ENCODE measurements around the gene ZFP36. TPM values are rescaled to one million over a fixed set of nuclear protein-coding genes. Genes with fewer than 3 reads are reported as not detected.

Gene ZFP36
- polyA plus RNA-seq, 3 donors, result 29.0 to 60.1 (median 58.5) TPM

Other genes with a start within 250 kb of the ZFP36 start
- 1 to 10 TPM; 1.3 to 4.5 (median 1.7) TPM for gene NCCRP1, start 209.9 kb upstream of the ZFP36 start, polyA plus RNA-seq (ENCODE audit: insufficient read length in 3 of 3)
- gene SYCN, start 202.6 kb upstream of the ZFP36 start, polyA plus RNA-seq (ENCODE audit: insufficient read length in 3 of 3), result not detected
- gene IFNL3, start 161.8 kb upstream of the ZFP36 start, polyA plus RNA-seq (ENCODE audit: insufficient read length in 3 of 3), result not detected
- gene IFNL4, start 158.0 kb upstream of the ZFP36 start, polyA plus RNA-seq (ENCODE audit: insufficient read length in 3 of 3), result under 1 TPM in 1 of 3 donors, not detected in 2; 0.11 TPM
- not detected for gene IFNL2, start 138.5 kb upstream of the ZFP36 start, polyA plus RNA-seq (ENCODE audit: insufficient read length in 3 of 3)
- gene IFNL1, start 110.4 kb upstream of the ZFP36 start, polyA plus RNA-seq (ENCODE audit: insufficient read length in 3 of 3), result not detected
- gene LRFN1, start 86.0 kb upstream of the ZFP36 start, polyA plus RNA-seq (ENCODE audit: insufficient read length in 3 of 3), result 1 to 10 TPM in 2 of 3 donors, under 1 TPM in 1; 0.92 to 2.8 (median 2.1) TPM
- 10 to 100 TPM; 16.3 to 32.9 (median 25.0) TPM for gene GMFG, start 70.8 kb upstream of the ZFP36 start, polyA plus RNA-seq (ENCODE audit: insufficient read length in 3 of 3)
- gene SAMD4B, start 64.4 kb upstream of the ZFP36 start, polyA plus RNA-seq (ENCODE audit: insufficient read length in 3 of 3), result 100 to 1,000 TPM in 2 of 3 donors, 10 to 100 TPM in 1; 92.7 to 145 (median 122) TPM
- 10 to 100 TPM; 67.2 to 70.8 (median 68.1) TPM for gene PAF1, start 15.7 kb upstream of the ZFP36 start, polyA plus RNA-seq (ENCODE audit: insufficient read length in 3 of 3)
- gene MED29, start 15.5 kb upstream of the ZFP36 start, polyA plus RNA-seq (ENCODE audit: insufficient read length in 3 of 3), result 10 to 100 TPM; 38.9 to 46.7 (median 44.8) TPM
- gene PLEKHG2, start 5.8 kb downstream of the ZFP36 start, polyA plus RNA-seq (ENCODE audit: insufficient read length in 3 of 3), result 100 to 1,000 TPM in 1 of 3 donors, 10 to 100 TPM in 2; 73.7 to 118 (median 96.8) TPM
- 1,000 to 10,000 TPM; 1,189 to 1,428 (median 1,311) TPM for gene RPS16, start 29.1 kb downstream of the ZFP36 start, polyA plus RNA-seq (ENCODE audit: insufficient read length in 3 of 3)
- 100 to 1,000 TPM; 147 to 151 (median 147) TPM for gene SUPT5H, start 38.7 kb downstream of the ZFP36 start, polyA plus RNA-seq (ENCODE audit: insufficient read length in 3 of 3)
- gene TIMM50, start 74.0 kb downstream of the ZFP36 start, polyA plus RNA-seq (ENCODE audit: insufficient read length in 3 of 3), result 10 to 100 TPM; 74.4 to 86.5 (median 77.2) TPM
- under 1 TPM; 0.35 to 0.70 (median 0.62) TPM for gene DLL3, start 92.1 kb downstream of the ZFP36 start, polyA plus RNA-seq (ENCODE audit: insufficient read length in 3 of 3)
- gene SELENOV, start 108.3 kb downstream of the ZFP36 start, polyA plus RNA-seq (ENCODE audit: insufficient read length in 3 of 3), result 10 to 100 TPM in 1 of 3 donors, 1 to 10 TPM in 2; 6.8 to 12.1 (median 9.6) TPM
- gene EID2B, start 126.0 kb downstream of the ZFP36 start, polyA plus RNA-seq (ENCODE audit: insufficient read length in 3 of 3), result 1 to 10 TPM; 4.2 to 5.5 (median 4.4) TPM
- gene EID2, start 133.3 kb downstream of the ZFP36 start, polyA plus RNA-seq (ENCODE audit: insufficient read length in 3 of 3), result 10 to 100 TPM; 16.1 to 25.0 (median 23.2) TPM
- gene LGALS13, start 195.7 kb downstream of the ZFP36 start, polyA plus RNA-seq (ENCODE audit: insufficient read length in 3 of 3), result not detected
- not detected for gene LGALS16, start 249.1 kb downstream of the ZFP36 start, polyA plus RNA-seq (ENCODE audit: insufficient read length in 3 of 3)

Measured in renal cortex interstitium (tissue), 3 donors.